Gastroesophageal sphincter (tissue), 3 donors: ENCODE results near the gene TMIGD2.

ENCODE experiments used
- POLR2A ChIP-seq, 2 donors: fragments of 450-650 bp; IDR thresholded peaks; one replicate each; pipeline ENCODE4 v1.6.1; 2017; ENCODE audit warnings: antibody characterized with exemption in 2 of 2, mild to moderate bottlenecking in 2 of 2, moderate library complexity in 1 of 2
- POLR2AphosphoS5 ChIP-seq: sonication (generic); formaldehyde crosslinking; IDR thresholded peaks from one replicate; pipeline ENCODE4 v1.6.1; 2017; ENCODE audit warnings: antibody characterized with exemption
- TF ChIP-seq, protein P1 (sequence below), 4 experiments: fragments of 200-600 bp in 2 of 4; fragments of 450-650 bp in 2 of 4; sonication (generic) in 1 of 4; IDR thresholded peaks; one replicate each; pipeline ENCODE4 v1.5.1; 2017 to 2019; ENCODE audit warnings: antibody characterized with exemption in 4 of 4, mild to moderate bottlenecking in 2 of 4, moderate library complexity in 2 of 4

DNA sequence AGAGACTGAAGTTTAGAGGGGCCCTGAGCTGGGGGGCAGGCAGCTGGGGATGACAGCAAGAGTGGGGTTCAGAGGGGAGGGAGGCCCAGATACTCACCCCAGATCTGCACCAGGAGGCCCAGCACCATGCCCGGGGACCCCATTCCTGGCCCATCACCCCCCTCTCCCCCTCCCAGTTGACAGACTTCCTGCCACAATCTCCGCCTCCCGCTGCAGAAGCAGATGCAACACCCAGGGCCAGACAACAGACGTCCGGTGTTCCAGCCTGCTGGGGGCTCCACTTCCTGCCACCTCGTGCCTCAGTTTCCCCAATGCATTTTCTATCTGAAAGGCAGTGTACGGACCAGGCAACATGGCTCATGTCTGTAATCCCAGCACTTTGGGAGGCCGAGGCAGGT lies at the start of gene TMIGD2:
- TF ChIP-seq, protein P1, sequence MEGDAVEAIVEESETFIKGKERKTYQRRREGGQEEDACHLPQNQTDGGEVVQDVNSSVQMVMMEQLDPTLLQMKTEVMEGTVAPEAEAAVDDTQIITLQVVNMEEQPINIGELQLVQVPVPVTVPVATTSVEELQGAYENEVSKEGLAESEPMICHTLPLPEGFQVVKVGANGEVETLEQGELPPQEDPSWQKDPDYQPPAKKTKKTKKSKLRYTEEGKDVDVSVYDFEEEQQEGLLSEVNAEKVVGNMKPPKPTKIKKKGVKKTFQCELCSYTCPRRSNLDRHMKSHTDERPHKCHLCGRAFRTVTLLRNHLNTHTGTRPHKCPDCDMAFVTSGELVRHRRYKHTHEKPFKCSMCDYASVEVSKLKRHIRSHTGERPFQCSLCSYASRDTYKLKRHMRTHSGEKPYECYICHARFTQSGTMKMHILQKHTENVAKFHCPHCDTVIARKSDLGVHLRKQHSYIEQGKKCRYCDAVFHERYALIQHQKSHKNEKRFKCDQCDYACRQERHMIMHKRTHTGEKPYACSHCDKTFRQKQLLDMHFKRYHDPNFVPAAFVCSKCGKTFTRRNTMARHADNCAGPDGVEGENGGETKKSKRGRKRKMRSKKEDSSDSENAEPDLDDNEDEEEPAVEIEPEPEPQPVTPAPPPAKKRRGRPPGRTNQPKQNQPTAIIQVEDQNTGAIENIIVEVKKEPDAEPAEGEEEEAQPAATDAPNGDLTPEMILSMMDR (IDR thresholded peaks at IDR 0.05), result no peak
- TF ChIP-seq POLR2A (IDR thresholded peaks at IDR 0.05) (no peak), POLR2AphosphoS5 (no peak)
